Right atrium auricular region (tissue), 2 donors: Measurements from ENCODE around the gene FOXP2. TPM values are rescaled to one million over a fixed set of nuclear protein-coding genes. Genes with fewer than 3 reads are reported as not detected.

ENCODE experiments used
- DNase-seq: peaks from one replicate; pipeline ENCODE4 v3.0.0-alpha.2; 2019; ENCODE audit warnings: low spot score
- H3K27ac ChIP-seq, 2 donors: fragments of 200-600 bp; sonication (generic); 1 replicate in 1 of 2; 2 replicates in 1 of 2; pipeline ENCODE4 v1.5.1; 2016 to 2019
- H3K27me3 ChIP-seq, 2 donors: fragments of 200-600 bp; sonication (generic); one replicate each; pipeline versions ENCODE4 v1.5.1 to v1.6.0; 2017 to 2019
- H3K36me3 ChIP-seq: fragments of 200-600 bp; sonication (generic); one replicate; pipeline ENCODE4 v1.5.1; 2016
- H3K4me1 ChIP-seq, 2 donors: fragments of 200-600 bp; sonication (generic); one replicate each; pipeline versions ENCODE4 v1.5.1 to v1.6.0; 2017 to 2019
- H3K4me3 ChIP-seq, 2 donors: fragments of 200-600 bp; sonication (generic); 1 replicate in 1 of 2; 2 replicates in 1 of 2; pipeline ENCODE4 v1.5.1; 2017 to 2019; ENCODE audit warnings: mild to moderate bottlenecking in 1 of 2, moderate library complexity in 1 of 2
- H3K9me3 ChIP-seq, 2 donors: fragments of 200-600 bp; sonication (generic); one replicate each; pipeline ENCODE4 v1.5.1; 2019
- total RNA-seq, 2 donors: library from RNA; depleted of rRNA; stranded (reverse); fragments of >200 nt; gene quantifications; one replicate each; pipeline ENCODE4 v1.1.0, GENCODE V29; 2016
- TF ChIP-seq, protein P1 (sequence below), 2 donors: fragments of 200-600 bp; sonication (generic); IDR thresholded peaks; one replicate each; pipeline ENCODE4 v1.5.1; 2019; ENCODE audit warnings: antibody characterized with exemption in 2 of 2

FOXP2 gene
- total RNA-seq, 2 donors from 2014 or later, result 2.0 to 3.8 TPM

DNA sequence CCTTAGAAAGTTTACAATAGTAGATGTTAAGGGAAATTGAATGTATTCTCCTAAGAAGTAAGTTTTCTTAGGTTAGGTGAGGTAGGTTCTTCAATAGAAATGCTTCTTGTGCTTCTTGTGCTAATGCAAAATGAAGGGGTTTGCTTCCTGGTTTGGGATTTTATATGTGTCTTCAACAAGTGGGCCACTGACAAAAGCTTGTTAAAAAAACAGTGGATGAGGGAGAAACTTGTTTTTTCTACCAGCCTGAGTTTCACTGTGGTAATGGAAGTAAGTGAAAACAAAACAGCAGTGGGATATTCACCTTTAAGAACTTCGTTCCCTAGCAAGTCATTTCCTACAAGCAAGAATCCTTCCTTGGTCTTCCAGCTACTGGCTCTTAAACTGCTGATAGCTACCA, 107.5 kb downstream of the FOXP2 start:
- Histone ChIP-seq H3K4me1 (no peaks in the 10 kb centered on the region), H3K36me3 (no peaks in the 10 kb centered on the region), H3K27ac (no peak overlapping the region), H3K27me3 (no peaks in the 10 kb centered on the region), H3K4me3 (no peak overlapping the region), H3K9me3 (peaks cover 0 to 7% of the 10 kb centered on the region in 2 donors)
- no peak for DNase-seq
- TF ChIP-seq, protein P1, sequence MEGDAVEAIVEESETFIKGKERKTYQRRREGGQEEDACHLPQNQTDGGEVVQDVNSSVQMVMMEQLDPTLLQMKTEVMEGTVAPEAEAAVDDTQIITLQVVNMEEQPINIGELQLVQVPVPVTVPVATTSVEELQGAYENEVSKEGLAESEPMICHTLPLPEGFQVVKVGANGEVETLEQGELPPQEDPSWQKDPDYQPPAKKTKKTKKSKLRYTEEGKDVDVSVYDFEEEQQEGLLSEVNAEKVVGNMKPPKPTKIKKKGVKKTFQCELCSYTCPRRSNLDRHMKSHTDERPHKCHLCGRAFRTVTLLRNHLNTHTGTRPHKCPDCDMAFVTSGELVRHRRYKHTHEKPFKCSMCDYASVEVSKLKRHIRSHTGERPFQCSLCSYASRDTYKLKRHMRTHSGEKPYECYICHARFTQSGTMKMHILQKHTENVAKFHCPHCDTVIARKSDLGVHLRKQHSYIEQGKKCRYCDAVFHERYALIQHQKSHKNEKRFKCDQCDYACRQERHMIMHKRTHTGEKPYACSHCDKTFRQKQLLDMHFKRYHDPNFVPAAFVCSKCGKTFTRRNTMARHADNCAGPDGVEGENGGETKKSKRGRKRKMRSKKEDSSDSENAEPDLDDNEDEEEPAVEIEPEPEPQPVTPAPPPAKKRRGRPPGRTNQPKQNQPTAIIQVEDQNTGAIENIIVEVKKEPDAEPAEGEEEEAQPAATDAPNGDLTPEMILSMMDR (IDR thresholded peaks at IDR 0.05), result no peak

DNA sequence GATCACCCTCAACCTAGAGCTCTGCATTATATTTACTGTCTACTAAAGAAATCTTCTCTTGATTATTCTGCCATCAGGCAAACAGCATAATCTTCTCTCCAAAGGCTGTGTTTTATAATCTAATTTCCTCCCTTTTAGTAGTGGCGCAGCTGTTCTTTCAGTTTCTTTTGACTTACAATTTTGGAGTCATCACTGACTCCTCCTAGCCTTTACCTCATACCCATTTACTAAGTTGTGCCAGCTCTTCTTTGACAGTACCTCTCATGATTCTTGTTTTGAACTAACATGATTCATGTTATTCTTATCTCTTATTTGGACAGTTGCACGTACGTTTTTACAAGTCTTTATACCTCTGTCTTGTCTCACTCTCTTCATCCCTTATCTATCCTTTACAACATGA, 113.0 kb downstream of the FOXP2 start:
- TF ChIP-seq, protein P1 (IDR thresholded peaks at IDR 0.05), result no peak
- no peak for DNase-seq
- Histone ChIP-seq H3K36me3 (no peaks in the 10 kb centered on the region), H3K27me3 (no peaks in the 10 kb centered on the region), H3K4me3 (no peak overlapping the region), H3K27ac (peak overlapping the region in 1 of 2 donors; percentile 46), H3K4me1 (no peaks in the 10 kb centered on the region), H3K9me3 (no peaks in the 10 kb centered on the region)

DNA sequence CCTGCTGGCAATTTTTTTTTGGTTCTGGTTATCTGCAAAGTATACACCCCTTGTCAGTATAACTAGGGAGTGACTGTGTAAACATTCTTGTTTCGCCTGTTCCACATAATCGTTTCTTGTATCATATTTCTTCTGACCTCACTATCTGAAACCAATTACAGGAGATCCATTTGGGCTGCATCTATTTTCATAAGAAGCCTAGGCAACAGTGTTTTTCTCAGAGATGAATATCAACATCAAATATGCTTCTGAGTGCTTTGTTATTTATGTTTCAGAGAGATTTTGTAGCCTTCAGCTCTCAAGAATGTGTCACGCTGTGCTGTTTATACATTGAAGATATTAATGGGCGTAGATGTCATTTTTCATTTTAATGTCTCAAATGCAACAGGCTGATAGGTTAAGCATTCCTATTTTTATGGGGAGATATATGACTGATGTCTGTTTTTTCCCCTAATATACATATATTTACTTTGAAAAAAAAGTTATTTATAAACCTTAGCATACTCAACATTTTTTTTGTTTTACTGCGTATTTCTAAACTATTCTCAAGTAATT, 115.5 kb downstream of the FOXP2 start:
- TF ChIP-seq, protein P1 (IDR thresholded peaks at IDR 0.05), result no peak
- DNase-seq, result no peak
- no peak overlapping the region for H3K27ac ChIP-seq

DNA sequence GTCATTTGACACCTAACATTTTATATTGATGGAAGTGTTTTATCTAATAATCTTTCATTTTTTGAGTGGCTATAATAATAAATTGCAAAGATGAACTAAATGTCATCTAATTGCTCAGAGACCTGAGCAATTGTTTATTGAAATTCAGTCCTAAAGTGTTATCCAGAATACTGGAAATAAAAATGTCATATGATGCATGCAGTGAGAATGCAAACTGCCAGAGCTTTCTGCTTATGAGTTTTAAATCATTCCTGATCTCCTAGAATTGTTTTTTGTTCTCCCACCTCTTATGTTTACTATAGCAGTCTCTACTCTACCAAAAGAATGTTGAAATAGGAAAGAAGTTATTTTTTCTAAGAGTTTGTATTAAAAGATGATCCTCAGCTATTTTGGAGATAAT, 116.7 kb downstream of the FOXP2 start:
- Histone ChIP-seq H3K27ac (no peak overlapping the region), H3K4me1 (no peaks in the 10 kb centered on the region), H3K9me3 (no peaks in the 10 kb centered on the region)

More for the DNA sequence above, 115.5 kb downstream of the FOXP2 start:
- no peak overlapping the region for H3K4me3 ChIP-seq
- H3K9me3 ChIP-seq, result no peaks in the 10 kb centered on the region
- no peaks in the 10 kb centered on the region for H3K4me1 ChIP-seq
- no peaks in the 10 kb centered on the region for H3K27me3 ChIP-seq
- H3K36me3 ChIP-seq, result no peaks in the 10 kb centered on the region

DNA sequence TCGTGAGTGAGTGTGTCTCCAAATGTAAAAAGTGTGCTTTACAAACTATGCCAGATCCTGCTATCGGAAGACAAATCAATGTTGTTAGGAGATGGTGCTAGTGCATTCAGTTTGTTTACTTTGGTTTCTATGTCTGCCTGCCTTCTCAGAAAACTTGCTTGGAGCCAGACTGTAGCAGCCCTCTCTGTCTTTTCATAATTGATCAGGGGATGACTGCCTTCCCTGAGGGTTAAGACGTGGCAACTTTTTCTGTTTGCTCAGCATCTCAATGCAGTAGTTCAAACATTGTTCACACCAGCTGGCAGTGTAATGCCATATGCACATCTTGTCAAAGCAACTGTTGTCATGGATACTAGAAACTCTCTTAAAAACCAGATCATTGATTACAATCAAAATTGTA, 118.5 kb downstream of the FOXP2 start:
- no peak for DNase-seq
- Histone ChIP-seq H3K4me3 (no peak overlapping the region), H3K27me3 (no peaks in the 10 kb centered on the region), H3K9me3 (no peaks in the 10 kb centered on the region), H3K27ac (no peak overlapping the region), H3K4me1 (no peaks in the 10 kb centered on the region), H3K36me3 (no peaks in the 10 kb centered on the region)
- TF ChIP-seq, protein P1 (IDR thresholded peaks at IDR 0.05), result no peak

More for the DNA sequence above, 116.7 kb downstream of the FOXP2 start:
- H3K4me3 ChIP-seq, result no peak overlapping the region
- TF ChIP-seq, protein P1 (IDR thresholded peaks at IDR 0.05), result no peak
- H3K27me3 ChIP-seq, result no peaks in the 10 kb centered on the region
- H3K36me3 ChIP-seq, result no peaks in the 10 kb centered on the region
- no peak for DNase-seq

DNA sequence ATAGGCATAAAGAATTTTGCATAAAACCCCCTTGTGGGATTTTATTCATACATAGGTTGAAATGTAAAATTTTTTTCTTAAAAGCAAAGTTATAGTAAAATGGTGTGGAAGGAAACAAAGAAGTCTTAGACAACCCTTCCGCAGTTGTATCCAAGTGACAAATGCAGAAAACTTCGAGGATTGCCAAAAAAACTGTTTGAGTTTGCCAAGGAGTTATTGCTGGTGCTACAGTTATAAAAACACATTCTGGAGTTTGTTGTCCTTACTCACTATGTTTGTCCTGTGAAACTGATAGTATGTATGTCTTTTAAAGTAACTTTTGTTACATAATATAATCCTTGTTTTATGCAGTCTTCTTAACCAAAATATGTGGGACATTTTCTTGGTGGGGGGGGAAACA, 120.3 kb downstream of the FOXP2 start:
- Histone ChIP-seq H3K9me3 (no peaks in the 10 kb centered on the region), H3K36me3 (no peaks in the 10 kb centered on the region), H3K27me3 (no peaks in the 10 kb centered on the region), H3K27ac (no peak overlapping the region), H3K4me1 (no peaks in the 10 kb centered on the region), H3K4me3 (no peak overlapping the region)
- no peak for DNase-seq
- TF ChIP-seq, protein P1 (IDR thresholded peaks at IDR 0.05), result no peak
